ACC112 (cell line): ENCODE data around the gene FOXN3.

ENCODE experiments used
- H2AFZ ChIP-seq: fragments of 200-600 bp; sonication (generic); one replicate; pipeline ENCODE4 v1.6.0; 2017; ENCODE audit warnings: antibody characterized with exemption, low read length; ENCODE audit not compliant: unreplicated experiment
- H3K27ac ChIP-seq: fragments of 200-600 bp; sonication (generic); 2 replicates; pipeline ENCODE4 v1.5.1; 2014; ENCODE audit warnings: low read depth, mild to moderate bottlenecking, antibody characterized with exemption, low read length, moderate library complexity
- H3K27me3 ChIP-seq: fragments of 200-600 bp; sonication (generic); 2 replicates; pipeline ENCODE4 v1.6.1; 2014; ENCODE audit warnings: mild to moderate bottlenecking, antibody characterized with exemption, low read length, moderate library complexity, mixed read lengths; ENCODE audit not compliant: insufficient read depth
- H3K36me3 ChIP-seq: fragments of 200-600 bp; sonication (generic); 2 replicates; pipeline ENCODE4 v1.6.1; 2016; ENCODE audit warnings: mild to moderate bottlenecking, antibody characterized with exemption, low read length, moderate library complexity, mixed read lengths; ENCODE audit not compliant: insufficient read depth
- H3K4me1 ChIP-seq: fragments of 200-600 bp; sonication (generic); one replicate; pipeline ENCODE4 v1.6.1; 2016; ENCODE audit warnings: low read length, mixed read lengths; ENCODE audit not compliant: insufficient read depth, unreplicated experiment, control insufficient read depth
- H3K4me3 ChIP-seq: fragments of 200-600 bp; sonication (generic); 2 replicates; pipeline ENCODE4 v1.5.1; 2014; ENCODE audit warnings: mild to moderate bottlenecking, low read depth, low read length
- H3K79me2 ChIP-seq: fragments of 200-600 bp; sonication (generic); one replicate; pipeline ENCODE4 v1.6.0; 2016; ENCODE audit warnings: low read length; ENCODE audit not compliant: control insufficient read depth, unreplicated experiment, insufficient read depth

Gene FOXN3

DNA sequence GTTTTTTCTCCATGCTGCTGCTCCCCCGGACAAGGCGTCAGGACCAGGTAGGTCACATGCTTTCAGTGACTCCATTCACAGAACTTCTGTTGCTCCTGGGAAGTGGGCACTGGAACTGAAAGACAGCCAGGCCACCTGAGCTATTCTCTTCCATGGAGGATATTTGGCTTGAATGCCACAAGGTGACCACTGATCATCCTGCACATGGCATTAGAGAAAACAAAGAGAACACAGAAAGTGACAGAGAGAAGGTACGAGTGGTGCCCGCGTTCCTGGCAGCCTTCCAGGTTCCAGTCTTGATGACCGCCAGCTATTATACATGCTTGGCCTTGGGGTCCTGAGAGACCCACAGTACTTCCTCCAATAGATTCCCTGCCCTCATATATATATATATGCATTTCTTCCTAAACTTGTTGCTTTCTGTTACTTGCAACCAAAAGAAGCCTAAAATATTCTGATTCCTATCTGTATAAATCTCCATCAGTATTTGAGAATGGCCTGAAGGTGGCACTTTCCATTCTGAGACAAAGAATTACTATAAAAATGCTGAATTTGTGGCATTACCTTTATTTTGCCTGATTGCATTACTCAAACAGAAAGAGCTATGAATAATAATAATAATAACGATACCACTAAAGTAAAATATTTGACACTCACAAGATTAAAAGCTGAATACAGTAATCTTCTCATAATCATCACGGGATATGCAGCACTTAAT lies 174.9 kb downstream of the FOXN3 start:
- Histone ChIP-seq H3K4me3 (no peak overlapping the region), H3K27ac (no peak overlapping the region), H2AFZ (no peak overlapping the region), H3K4me1 (peaks cover 6% of the 10 kb centered on the region), H3K36me3 (no peaks in the 10 kb centered on the region), H3K79me2 (peaks cover 3% of the 10 kb centered on the region), H3K27me3 (no peaks in the 10 kb centered on the region)

DNA sequence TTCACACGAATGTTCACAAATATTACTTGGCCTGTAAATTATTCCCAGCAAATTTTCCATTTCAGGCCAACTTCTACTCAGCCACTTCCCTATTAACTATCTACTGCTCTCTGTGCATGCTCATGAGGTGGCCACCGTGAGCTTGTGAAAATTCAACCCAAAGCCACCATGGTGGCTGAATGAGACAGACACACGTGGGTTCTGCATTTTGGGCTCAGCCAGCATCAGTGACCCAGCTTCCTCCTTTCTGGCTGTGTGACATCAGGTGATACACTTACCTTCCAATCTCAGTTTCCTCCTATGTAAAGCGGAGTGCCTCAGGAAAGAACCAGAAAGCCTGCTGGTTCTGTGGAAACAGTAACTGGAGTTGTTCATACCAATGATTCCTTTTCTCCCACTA lies 175.8 kb downstream of the FOXN3 start:
- no peak overlapping the region for H3K27ac ChIP-seq
- no peak overlapping the region for H2AFZ ChIP-seq
- H3K36me3 ChIP-seq = no peaks in the 10 kb centered on the region
- peaks cover 3% of the 10 kb centered on the region for H3K79me2 ChIP-seq
- H3K4me1 ChIP-seq = peaks cover 10% of the 10 kb centered on the region
- H3K4me3 ChIP-seq = no peak overlapping the region
- no peaks in the 10 kb centered on the region for H3K27me3 ChIP-seq

DNA sequence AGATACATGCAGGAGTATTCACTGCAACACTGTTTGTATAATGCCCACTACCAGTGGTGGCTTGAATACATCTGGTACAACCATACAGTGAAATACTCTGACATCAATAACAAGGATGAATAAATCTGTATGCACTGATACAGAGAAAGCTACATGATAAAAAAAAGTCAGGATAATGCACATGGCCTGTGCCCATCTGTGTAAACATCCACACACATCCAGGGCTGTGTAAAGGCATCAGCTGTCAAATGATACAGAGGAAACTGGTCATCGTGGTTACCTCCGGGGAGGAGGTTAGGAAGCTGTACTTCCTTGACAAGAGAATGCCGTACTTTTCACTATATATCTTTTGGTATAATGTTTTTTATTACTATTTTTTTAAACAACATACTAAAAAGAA lies 176.6 kb downstream of the FOXN3 start:
- H3K27me3 ChIP-seq = no peaks in the 10 kb centered on the region
- peaks cover 10% of the 10 kb centered on the region for H3K4me1 ChIP-seq
- H3K79me2 ChIP-seq = peaks cover 3% of the 10 kb centered on the region
- no peaks in the 10 kb centered on the region for H3K36me3 ChIP-seq
- no peak overlapping the region for H3K27ac ChIP-seq
- H2AFZ ChIP-seq = no peak overlapping the region
- H3K4me3 ChIP-seq = no peak overlapping the region

DNA sequence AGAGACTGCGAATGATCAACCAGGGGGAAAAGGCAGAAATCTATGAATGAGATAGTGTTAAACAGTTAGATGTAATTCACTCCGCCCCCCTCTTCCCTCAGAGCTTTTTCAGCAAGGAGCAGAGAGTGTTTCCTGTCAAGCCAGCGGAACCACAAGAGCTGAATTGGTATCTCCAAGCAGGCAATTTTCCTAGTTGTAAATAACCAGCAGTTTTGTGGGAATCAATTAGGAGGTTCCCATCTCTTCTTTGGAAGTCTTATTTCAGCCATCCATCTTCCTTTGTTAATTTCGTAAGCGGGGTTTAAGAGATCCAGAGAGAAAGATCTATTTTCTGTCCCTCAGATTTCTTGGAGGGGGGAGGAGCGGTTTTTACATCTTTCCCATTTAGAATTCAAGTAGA lies 178.0 kb downstream of the FOXN3 start:
- Histone ChIP-seq H3K79me2 (peaks cover 3% of the 10 kb centered on the region), H3K27me3 (no peaks in the 10 kb centered on the region), H2AFZ (no peak overlapping the region), H3K36me3 (no peaks in the 10 kb centered on the region), H3K27ac (no peak overlapping the region), H3K4me1 (peaks cover 10% of the 10 kb centered on the region), H3K4me3 (no peak overlapping the region)

DNA sequence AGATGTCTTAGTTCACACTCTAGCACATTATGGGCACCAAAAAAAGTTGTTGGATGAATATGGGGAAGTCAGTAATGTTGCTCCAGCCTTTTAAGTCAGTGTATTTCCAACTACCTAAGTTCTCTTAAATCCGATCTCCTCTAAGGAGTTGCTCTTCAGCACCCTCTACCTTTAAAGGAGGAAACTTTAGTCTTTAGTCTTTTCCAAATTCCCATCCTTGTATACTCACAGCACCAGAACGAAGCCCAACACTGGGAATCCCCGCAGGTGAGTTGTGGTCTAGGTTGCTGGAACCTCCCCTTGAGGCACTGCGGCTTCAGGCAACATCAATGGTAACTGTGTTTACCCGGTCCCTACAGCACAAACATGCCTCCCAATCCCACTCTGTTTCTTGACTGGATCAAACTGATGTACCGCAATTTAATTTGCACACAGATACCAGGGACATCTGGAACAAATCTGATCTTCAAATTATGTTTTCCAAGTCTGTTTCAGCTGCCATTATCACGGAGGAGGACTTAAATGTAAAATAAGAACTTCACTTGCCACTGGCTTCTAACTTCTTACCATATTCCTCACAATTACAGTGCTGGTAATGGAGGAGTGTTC lies 179.0 kb downstream of the FOXN3 start:
- Histone ChIP-seq H3K4me1 (peaks cover 10% of the 10 kb centered on the region), H3K79me2 (peaks cover 3% of the 10 kb centered on the region)

DNA sequence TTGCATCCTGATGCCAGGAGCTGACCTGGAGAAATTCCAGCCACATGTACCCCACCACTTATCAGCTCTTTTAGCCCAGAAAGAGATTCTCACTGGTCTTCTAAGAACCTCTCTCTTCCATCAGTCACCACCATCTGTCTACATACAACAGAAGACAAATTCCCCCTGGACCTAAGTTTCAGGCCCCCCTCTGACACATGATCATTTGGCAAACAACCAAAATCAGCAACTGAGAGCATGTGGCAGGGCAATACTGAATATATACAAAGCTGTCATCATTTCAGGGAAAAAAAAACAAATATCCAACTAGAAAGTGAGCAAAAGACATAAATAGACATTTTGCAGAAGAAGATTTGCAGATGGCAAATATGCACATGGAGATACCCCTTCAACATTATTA lies 180.2 kb downstream of the FOXN3 start:
- Histone ChIP-seq H3K27me3 (no peaks in the 10 kb centered on the region), H3K79me2 (peaks cover 3% of the 10 kb centered on the region), H3K36me3 (no peaks in the 10 kb centered on the region), H3K27ac (no peak overlapping the region), H2AFZ (no peak overlapping the region), H3K4me1 (peaks cover 10% of the 10 kb centered on the region), H3K4me3 (no peak overlapping the region)

More for the DNA sequence above, 179.0 kb downstream of the FOXN3 start:
- Histone ChIP-seq H3K27ac (no peak overlapping the region), H3K4me3 (no peak overlapping the region), H3K36me3 (no peaks in the 10 kb centered on the region), H3K27me3 (no peaks in the 10 kb centered on the region), H2AFZ (no peak overlapping the region)

DNA sequence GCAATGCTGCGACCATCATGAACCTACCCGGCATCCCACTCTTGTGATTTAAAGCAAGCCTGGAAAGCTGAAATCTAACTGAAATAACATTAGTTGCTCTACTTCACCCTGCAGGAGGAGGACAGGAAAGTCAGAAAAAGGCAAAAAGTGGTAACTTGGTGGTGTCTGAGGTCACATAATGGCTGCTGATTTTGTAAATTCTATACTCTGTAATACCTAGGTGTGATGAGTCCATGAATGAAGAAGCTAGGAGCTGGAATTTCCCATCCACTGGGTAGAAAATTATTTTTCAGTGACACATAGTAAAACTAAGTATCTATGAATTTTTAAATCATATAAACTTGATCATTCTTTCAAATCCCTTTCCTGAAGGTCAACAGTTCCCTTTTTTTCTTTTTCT lies 183.8 kb downstream of the FOXN3 start:
- H3K27me3 ChIP-seq = no peaks in the 10 kb centered on the region
- H3K4me1 ChIP-seq = peaks cover 4% of the 10 kb centered on the region
- no peaks in the 10 kb centered on the region for H3K36me3 ChIP-seq
- H2AFZ ChIP-seq = no peak overlapping the region
- H3K79me2 ChIP-seq = peaks cover 3% of the 10 kb centered on the region
- H3K4me3 ChIP-seq = no peak overlapping the region
- H3K27ac ChIP-seq = no peak overlapping the region

DNA sequence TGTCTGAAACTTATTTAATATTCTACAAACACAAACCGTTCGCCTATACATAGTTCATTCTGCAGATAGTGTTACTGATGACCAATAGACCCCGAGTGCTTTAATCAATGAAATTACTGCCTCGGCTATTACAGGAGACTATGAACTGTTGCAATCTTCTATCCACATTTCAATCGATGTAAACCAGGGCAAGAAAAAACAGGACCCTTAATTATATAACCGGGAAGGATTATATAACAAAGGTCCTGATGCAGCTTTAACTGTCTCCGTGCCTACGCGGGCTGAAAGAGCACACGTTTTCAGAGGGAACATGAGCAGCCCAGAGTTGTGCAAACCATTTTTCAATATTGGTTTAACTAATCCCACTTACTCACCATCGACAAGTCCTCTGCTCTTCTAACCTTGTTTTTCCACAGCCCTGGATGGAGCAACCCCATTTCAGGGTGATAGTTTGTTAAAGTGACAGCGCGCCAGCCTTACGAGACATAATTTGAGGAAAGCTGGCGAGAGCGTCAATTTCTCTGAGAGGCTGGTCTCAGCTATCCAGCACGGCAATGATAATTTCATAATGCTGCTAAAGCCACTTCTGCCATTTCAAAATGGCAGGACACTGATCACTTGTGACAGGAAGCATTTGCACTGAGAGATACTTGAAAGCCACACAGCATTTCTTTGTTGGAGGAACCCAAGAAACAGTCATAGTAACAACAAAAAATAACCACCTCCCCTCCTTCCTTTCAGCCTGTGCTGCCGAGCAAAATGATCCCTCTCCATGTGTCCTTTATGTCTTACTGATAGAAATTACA lies 184.6 kb downstream of the FOXN3 start:
- Histone ChIP-seq H2AFZ (no peak overlapping the region), H3K79me2 (no peaks in the 10 kb centered on the region), H3K27me3 (no peaks in the 10 kb centered on the region), H3K36me3 (no peaks in the 10 kb centered on the region), H3K4me3 (no peak overlapping the region), H3K27ac (no peak overlapping the region), H3K4me1 (peaks cover 4% of the 10 kb centered on the region)

DNA sequence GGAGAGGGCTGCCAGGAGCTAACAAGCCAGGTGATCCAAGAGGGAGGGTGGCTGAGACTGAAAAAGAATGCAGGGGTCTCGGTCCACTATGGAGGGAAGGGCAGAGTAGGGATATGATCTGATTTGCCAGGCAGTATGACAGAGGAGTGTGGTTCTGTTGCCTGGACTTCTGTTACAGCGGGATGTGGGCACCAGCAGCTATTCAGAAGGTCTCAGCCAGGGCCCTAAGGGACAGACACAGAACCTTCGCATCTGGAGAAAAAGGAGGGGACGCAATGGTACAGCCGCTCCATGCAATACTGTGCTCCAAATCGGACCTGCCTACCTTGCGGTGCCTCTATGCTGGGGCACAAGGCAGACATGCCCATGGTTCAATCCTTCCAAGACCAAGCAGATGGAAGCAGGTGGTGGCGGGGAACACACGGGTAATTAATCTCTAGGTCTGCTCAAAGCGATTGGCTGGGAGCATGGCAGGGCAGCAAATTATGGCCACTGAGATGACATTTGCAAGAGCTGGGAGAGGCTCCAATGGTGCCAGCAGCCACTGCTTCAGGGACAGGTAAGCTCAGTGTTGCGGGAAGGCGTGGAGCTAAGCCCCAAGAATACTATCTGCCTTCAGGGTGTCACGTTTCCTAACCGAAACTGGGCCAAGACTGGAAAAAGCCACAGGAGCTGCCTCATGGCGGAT lies 185.5 kb downstream of the FOXN3 start:
- H3K79me2 ChIP-seq = no peaks in the 10 kb centered on the region
- no peaks in the 10 kb centered on the region for H3K27me3 ChIP-seq
- H2AFZ ChIP-seq = no peak overlapping the region
- no peak overlapping the region for H3K27ac ChIP-seq
- H3K4me1 ChIP-seq = peaks cover under 1% of the 10 kb centered on the region
- no peak overlapping the region for H3K4me3 ChIP-seq
- no peaks in the 10 kb centered on the region for H3K36me3 ChIP-seq

DNA sequence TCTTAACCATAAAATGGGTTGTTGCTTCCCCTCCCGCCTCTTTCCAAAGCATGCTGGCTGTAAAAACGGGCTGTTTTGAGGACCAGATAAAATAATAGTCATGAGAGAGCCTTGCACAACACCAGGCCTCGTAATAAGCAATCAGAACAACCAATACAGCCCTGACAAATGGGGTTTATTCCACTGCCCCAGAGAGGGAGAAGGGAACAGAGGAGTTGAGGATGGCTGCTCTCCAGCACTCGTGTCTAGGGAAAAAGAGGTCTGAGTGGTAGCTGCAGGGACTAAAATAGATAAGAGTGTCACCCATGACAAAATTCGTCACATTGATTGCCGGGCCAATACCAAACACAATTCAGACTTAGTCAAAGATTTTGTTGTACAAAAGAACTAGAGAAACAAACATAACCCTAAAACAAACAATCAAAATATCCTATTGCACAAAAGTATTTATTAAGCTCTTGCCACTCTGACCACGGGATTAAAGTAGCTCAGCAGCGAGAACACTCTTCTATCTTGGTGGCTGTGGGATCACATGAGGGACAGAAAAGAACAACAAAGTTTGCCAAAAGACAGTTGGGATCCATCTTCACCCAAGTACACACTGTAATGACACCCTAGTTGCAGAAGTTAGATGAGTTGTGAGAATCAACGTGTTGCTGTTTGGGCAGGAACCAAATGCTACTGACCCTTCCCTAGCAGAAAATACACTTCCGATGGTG lies 188.0 kb downstream of the FOXN3 start:
- Histone ChIP-seq H3K27me3 (no peaks in the 10 kb centered on the region), H3K4me3 (no peak overlapping the region), H3K4me1 (no peaks in the 10 kb centered on the region), H3K27ac (no peak overlapping the region), H3K36me3 (no peaks in the 10 kb centered on the region), H3K79me2 (no peaks in the 10 kb centered on the region), H2AFZ (no peak overlapping the region)
